ENCODE results near the gene PRKCZ.

The PRKCZ gene

GRCh38 chr1:2065699-2066098 lies 15.5 kb downstream of the PRKCZ start:
- TF ChIP-seq, protein P1, sequence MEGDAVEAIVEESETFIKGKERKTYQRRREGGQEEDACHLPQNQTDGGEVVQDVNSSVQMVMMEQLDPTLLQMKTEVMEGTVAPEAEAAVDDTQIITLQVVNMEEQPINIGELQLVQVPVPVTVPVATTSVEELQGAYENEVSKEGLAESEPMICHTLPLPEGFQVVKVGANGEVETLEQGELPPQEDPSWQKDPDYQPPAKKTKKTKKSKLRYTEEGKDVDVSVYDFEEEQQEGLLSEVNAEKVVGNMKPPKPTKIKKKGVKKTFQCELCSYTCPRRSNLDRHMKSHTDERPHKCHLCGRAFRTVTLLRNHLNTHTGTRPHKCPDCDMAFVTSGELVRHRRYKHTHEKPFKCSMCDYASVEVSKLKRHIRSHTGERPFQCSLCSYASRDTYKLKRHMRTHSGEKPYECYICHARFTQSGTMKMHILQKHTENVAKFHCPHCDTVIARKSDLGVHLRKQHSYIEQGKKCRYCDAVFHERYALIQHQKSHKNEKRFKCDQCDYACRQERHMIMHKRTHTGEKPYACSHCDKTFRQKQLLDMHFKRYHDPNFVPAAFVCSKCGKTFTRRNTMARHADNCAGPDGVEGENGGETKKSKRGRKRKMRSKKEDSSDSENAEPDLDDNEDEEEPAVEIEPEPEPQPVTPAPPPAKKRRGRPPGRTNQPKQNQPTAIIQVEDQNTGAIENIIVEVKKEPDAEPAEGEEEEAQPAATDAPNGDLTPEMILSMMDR (IDR thresholded peaks at IDR 0.05; ENCODE audit: low read depth, low read length, missing control alignments), result no peak

GRCh38 chr1:2067393-2067792 lies 17.2 kb downstream of the PRKCZ start:
- DNase-seq (ENCODE audit: extremely low read depth, low read depth), result no peak
- H3K4me3 ChIP-seq (replicated peaks; ENCODE audit: low read depth, low read length), result no peak overlapping the region
- TF ChIP-seq, protein P1 (IDR thresholded peaks at IDR 0.05; ENCODE audit: low read depth, low read length, missing control alignments), result no peak

More at GRCh38 chr1:2065699-2066098, 15.5 kb downstream of the PRKCZ start:
- no peak for DNase-seq (ENCODE audit: extremely low read depth, low read depth)
- no peak overlapping the region for H3K4me3 ChIP-seq (replicated peaks; ENCODE audit: low read depth, low read length)

- DNase-seq (ENCODE audit: extremely low read depth, low read depth), result no peak
- TF ChIP-seq, protein P1 (IDR thresholded peaks at IDR 0.05; ENCODE audit: low read depth, low read length, missing control alignments), result no peak
- no peak overlapping the region for H3K4me3 ChIP-seq (replicated peaks; ENCODE audit: low read depth, low read length)
Observed at GRCh38 chr1:2067981-2068380, 17.8 kb downstream of the PRKCZ start.

DNA sequence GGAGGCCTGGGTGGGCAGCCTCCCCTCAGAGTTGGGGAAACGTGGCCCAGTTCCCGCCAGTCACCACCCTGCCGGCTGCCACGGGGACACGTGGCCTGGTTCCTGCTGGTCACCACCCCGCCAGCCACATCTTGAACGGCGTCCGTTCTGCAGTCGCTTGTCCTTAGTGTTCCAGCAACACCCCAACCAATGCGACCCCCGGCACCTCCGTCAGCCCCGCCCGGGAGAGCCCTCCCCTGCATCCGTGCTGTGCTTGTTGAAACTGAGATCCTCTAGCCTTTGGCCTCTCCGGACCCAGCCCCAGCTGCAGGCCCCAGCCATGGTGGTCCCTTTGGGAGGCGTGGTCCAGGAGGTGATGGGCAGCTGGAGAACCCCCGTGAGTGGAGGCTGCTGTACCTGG lies 18.7 kb downstream of the PRKCZ start:
- DNase-seq (ENCODE audit: extremely low read depth, low read depth), result no peak
- TF ChIP-seq, protein P1 (IDR thresholded peaks at IDR 0.05; ENCODE audit: low read depth, low read length, missing control alignments), result no peak
- H3K4me3 ChIP-seq (replicated peaks; ENCODE audit: low read depth, low read length), result no peak overlapping the region

DNA sequence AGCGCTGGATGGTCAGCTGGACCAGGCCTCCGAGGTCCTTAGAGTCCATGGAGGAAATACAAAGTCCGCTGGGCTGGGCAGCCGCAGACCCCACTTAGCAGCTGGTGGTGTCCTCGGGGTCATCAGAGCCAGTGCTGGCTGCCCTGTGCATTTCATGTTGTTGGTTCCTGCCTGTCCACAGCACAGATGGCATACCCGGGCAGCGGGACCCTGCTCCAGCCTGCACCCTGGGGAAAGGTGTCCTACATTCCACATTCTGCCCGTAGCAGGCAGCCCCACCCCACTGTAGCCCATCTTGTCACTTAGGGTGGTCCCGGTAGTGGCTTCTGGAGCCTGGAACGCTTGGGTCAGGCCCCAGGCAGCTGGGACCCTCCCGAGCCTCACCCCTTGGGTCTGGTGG lies 19.8 kb downstream of the PRKCZ start:
- DNase-seq (ENCODE audit: extremely low read depth, low read depth), result no peak
- TF ChIP-seq, protein P1 (IDR thresholded peaks at IDR 0.05; ENCODE audit: low read depth, low read length, missing control alignments), result no peak
- no peak overlapping the region for H3K4me3 ChIP-seq (replicated peaks; ENCODE audit: low read depth, low read length)

DNA sequence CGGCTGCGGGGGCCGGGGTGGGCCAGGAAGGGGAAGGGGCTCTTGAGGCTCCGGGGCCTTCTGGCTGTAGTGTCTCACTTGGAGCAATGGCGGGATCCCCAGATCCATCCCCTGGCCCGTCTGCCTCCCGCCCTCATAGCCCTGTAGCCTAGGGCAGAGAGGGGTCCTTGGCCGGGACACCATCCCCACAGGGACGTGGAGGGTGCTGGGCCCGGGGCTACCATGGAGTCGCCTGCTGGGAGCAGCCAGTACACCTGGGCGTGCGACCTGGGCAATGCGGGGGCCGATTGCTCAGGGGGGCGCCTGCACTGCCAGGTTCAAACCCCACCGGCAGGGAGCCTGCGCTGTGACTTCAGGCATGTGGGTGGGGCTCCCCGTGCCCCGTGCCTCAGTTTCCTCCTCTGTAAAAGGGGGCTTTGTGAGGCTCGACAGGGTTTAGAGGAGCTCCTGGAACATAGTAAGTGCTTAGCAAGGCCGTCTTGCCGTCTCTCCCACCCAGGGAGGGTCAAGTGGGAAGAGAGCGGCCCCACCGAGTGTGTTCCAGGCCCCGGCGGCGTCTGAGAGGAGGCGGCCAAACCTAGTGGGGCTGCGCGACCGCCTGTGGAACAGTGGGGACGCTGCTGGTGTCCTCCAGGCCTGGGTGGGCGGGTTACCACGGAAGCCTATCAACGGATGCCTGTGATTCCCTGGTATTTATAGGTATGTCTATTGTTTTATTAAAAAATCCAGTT lies 20.8 kb downstream of the PRKCZ start:
- TF ChIP-seq, protein P1 (IDR thresholded peaks at IDR 0.05; ENCODE audit: low read depth, low read length, missing control alignments), result no peak
- H3K4me3 ChIP-seq (replicated peaks; ENCODE audit: low read depth, low read length), result no peak overlapping the region
- no peak for DNase-seq (ENCODE audit: extremely low read depth, low read depth)
